ENCODE data around the gene ETS1. TPM values are rescaled to one million over a fixed set of nuclear protein-coding genes. Genes with fewer than 3 reads are reported as not detected.

Gene ETS1
- total and polyA plus RNA-seq, 10 donors, result 58.1 to 455 (median 352) TPM

GRCh38 chr11:128437136-128437535 is 150.2 kb downstream of the ETS1 start:
- no peak overlapping the region for H3K27ac ChIP-seq

GRCh38 chr11:128434818-128435217 is 152.5 kb downstream of the ETS1 start:
- no peak overlapping the region for H3K27ac ChIP-seq
- H3K36me3 ChIP-seq, result no peaks in the 10 kb centered on the region
- no peak for TF ChIP-seq CTCF (IDR thresholded peaks at IDR 0.05 in 8 of 11, conservative IDR thresholded peaks at IDR 0.05 in 3 of 11)
- TF ChIP-seq POLR2A (IDR thresholded peaks at IDR 0.05), result no peak
- TF ChIP-seq POLR2AphosphoS5 (IDR thresholded peaks at IDR 0.05), result no peak
- no peaks in the 10 kb centered on the region for H3K27me3 ChIP-seq (replicated peaks in 1 of 7)
- intact Hi-C loops (cut with DNase I; ENCODE audit: low total_unique reads), result no loop called here
- WGBS, 5 donors, result 73 to 84% (median 82%) methylated on average over 3 of the region's 3 CpGs
- no peak overlapping the region for H3K4me3 ChIP-seq
- H3K4me1 ChIP-seq, result peaks cover 0 to 12% (median 0%) of the 10 kb centered on the region in 6 donors
- peaks cover 0 to 1% (median 0%) of the 10 kb centered on the region in 8 donors for H3K9me3 ChIP-seq
- DNase-seq, result no peak

More at GRCh38 chr11:128437136-128437535, 150.2 kb downstream of the ETS1 start:
- Histone ChIP-seq H3K4me3 (no peak overlapping the region), H3K36me3 (no peaks in the 10 kb centered on the region), H3K27me3 (replicated peaks in 1 of 7) (no peaks in the 10 kb centered on the region), H3K9me3 (peaks cover 0 to 20% (median 2%) of the 10 kb centered on the region in 8 donors), H3K4me1 (peaks cover 0 to 12% (median 0%) of the 10 kb centered on the region in 6 donors)
- intact Hi-C loops (cut with DNase I; ENCODE audit: low total_unique reads), result no loop called here
- 71 to 94% (median 86%) methylated on average over 2 of the region's 2 CpGs for WGBS, 5 donors
- no peak for DNase-seq
- TF ChIP-seq POLR2AphosphoS5 (IDR thresholded peaks at IDR 0.05), result no peak
- no peak for TF ChIP-seq POLR2A (IDR thresholded peaks at IDR 0.05)
- no peak for TF ChIP-seq CTCF (IDR thresholded peaks at IDR 0.05 in 8 of 11, conservative IDR thresholded peaks at IDR 0.05 in 3 of 11)

DNA sequence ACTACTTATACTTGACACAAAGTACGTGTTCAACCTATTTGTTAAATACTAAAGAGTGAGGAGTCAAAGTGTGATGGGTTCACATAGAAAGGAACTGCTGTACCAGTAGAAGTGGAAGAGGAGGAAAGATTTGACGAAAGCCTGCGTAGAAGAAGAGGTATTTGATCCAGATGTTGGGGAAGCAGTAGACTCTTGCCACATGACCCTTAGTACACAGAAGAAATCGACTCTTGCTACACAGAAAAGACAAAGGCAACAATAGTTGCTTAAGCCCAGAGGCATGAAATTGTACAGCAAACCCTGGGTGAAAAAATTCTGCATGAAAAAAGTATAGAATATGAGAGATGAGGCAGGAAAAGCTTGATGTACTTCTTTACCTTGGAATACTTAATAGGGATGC is 152.9 kb downstream of the ETS1 start:
- H3K9me3 ChIP-seq, result no peaks in the 10 kb centered on the region
- no peak overlapping the region for H3K27ac ChIP-seq
- TF ChIP-seq CTCF (IDR thresholded peaks at IDR 0.05 in 8 of 11, conservative IDR thresholded peaks at IDR 0.05 in 3 of 11) (no peak), POLR2AphosphoS5 (IDR thresholded peaks at IDR 0.05) (no peak), POLR2A (IDR thresholded peaks at IDR 0.05) (no peak)
- H3K4me1 ChIP-seq, result peaks cover 0 to 12% (median 0%) of the 10 kb centered on the region in 6 donors
- WGBS, 5 donors, result 73 to 92% (median 83%) methylated on average over 4 of the region's 4 CpGs
- DNase-seq, result no peak
- intact Hi-C loops (cut with DNase I; ENCODE audit: low total_unique reads), result no loop called here
- no peaks in the 10 kb centered on the region for H3K36me3 ChIP-seq
- no peaks in the 10 kb centered on the region for H3K27me3 ChIP-seq (replicated peaks in 1 of 7)
- H3K4me3 ChIP-seq, result no peak overlapping the region

DNA sequence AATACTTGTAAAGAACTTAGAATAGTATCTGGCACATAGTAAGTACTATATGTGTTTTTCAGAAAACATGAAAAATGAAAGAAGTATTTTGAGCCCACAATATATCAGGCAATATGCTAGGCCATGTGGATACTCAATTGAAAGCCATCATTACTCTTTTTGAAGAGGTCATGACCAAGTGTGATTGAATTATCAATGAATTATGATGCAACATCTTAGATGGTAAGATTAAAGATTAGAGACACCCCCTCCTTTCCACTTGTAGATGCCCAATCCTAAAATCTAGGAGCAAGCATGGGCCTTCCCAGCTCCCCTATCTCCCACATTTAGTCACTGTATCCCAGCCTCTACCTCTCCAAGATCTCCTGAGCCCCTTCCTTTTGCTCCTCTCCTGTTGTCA is 154.4 kb downstream of the ETS1 start:
- peaks cover 0 to 12% (median 0%) of the 10 kb centered on the region in 6 donors for H3K4me1 ChIP-seq
- no peak for DNase-seq
- no peaks in the 10 kb centered on the region for H3K36me3 ChIP-seq
- H3K9me3 ChIP-seq, result no peaks in the 10 kb centered on the region
- no peak for TF ChIP-seq CTCF (IDR thresholded peaks at IDR 0.05 in 8 of 11, conservative IDR thresholded peaks at IDR 0.05 in 3 of 11)
- no peak for TF ChIP-seq POLR2A (IDR thresholded peaks at IDR 0.05)
- no peak for TF ChIP-seq POLR2AphosphoS5 (IDR thresholded peaks at IDR 0.05)
- H3K27ac ChIP-seq, result no peak overlapping the region
- no peaks in the 10 kb centered on the region for H3K27me3 ChIP-seq (replicated peaks in 1 of 7)
- no peak overlapping the region for H3K4me3 ChIP-seq
- intact Hi-C loops (cut with DNase I; ENCODE audit: low total_unique reads), result no loop called here
